Mesothelial cell of epicardium (in vitro differentiated cells): Measurements from ENCODE around the gene CCDC178. TPM values are rescaled to one million over a fixed set of nuclear protein-coding genes. Genes with fewer than 3 reads are reported as not detected.

Experiments
- DNase-seq, 2 experiments: peaks; one replicate each; pipeline ENCODE4 v3.0.0; 2021; ENCODE audit warnings: low spot score in 2 of 2; ENCODE audit not compliant: unreplicated experiment in 2 of 2
- H3K27ac Mint-ChIP-seq: 2 replicates; pipeline ENCODE4 v1.8.0; 2021; ENCODE audit warnings: mixed read lengths
- H3K27me3 Mint-ChIP-seq: 2 replicates; pipeline ENCODE4 v1.8.0; 2021; ENCODE audit warnings: low read depth, mixed read lengths
- H3K36me3 Mint-ChIP-seq: 2 replicates; pipeline ENCODE4 v1.8.0; 2021; ENCODE audit warnings: mixed read lengths
- H3K4me1 Mint-ChIP-seq: 2 replicates; pipeline ENCODE4 v1.8.0; 2021; ENCODE audit warnings: mixed read lengths
- H3K4me3 Mint-ChIP-seq: 2 replicates; pipeline ENCODE4 v1.8.0; 2021; ENCODE audit warnings: mild to moderate bottlenecking, moderate library complexity, mixed read lengths
- H3K9me3 Mint-ChIP-seq: 2 replicates; pipeline ENCODE4 v1.8.0; 2021; ENCODE audit warnings: mixed read lengths
- CTCF ChIP-seq: fragments of 200-600 bp; sonication (generic); IDR thresholded peaks from one replicate; pipeline ENCODE4 v1.5.0; 2021; ENCODE audit warnings: antibody characterized with exemption; ENCODE audit not compliant: unreplicated experiment
- total RNA-seq: library from RNA; stranded (reverse); gene quantifications from 3 replicates; pipeline ENCODE4 v1.2.1, GENCODE V29; 2021

Gene CCDC178
- total RNA-seq, 1 donor from 2014 or later = 3.1 TPM

- no peak for DNase-seq
- Mint-ChIP-seq H3K9me3 (no peaks in the 10 kb centered on the region), H3K4me3 (no peak overlapping the region), H3K27ac (no peak overlapping the region), H3K27me3 (peaks cover 21% of the 10 kb centered on the region), H3K4me1 (no peaks in the 10 kb centered on the region), H3K36me3 (no peaks in the 10 kb centered on the region)
- TF ChIP-seq CTCF = no peak
Measured at GRCh38 chr18:33212363-33212762, 228.2 kb downstream of the CCDC178 start.

GRCh38 chr18:33210575-33211189 is 229.8 kb downstream of the CCDC178 start:
- Mint-ChIP-seq H3K27me3 (peaks cover 21% of the 10 kb centered on the region), H3K36me3 (no peaks in the 10 kb centered on the region), H3K4me3 (no peak overlapping the region), H3K27ac (no peak overlapping the region), H3K4me1 (no peaks in the 10 kb centered on the region), H3K9me3 (no peaks in the 10 kb centered on the region)
- peak; percentile 66 for TF ChIP-seq CTCF
- DNase-seq = no peak

GRCh38 chr18:33205777-33206176 is 234.7 kb downstream of the CCDC178 start:
- TF ChIP-seq CTCF = no peak
- H3K4me1 Mint-ChIP-seq = peaks cover 18% of the 10 kb centered on the region
- H3K27ac Mint-ChIP-seq = no peak overlapping the region
- no peak overlapping the region for H3K4me3 Mint-ChIP-seq
- DNase-seq = no peak
- H3K9me3 Mint-ChIP-seq = no peaks in the 10 kb centered on the region
- H3K36me3 Mint-ChIP-seq = no peaks in the 10 kb centered on the region
- peaks cover 21% of the 10 kb centered on the region for H3K27me3 Mint-ChIP-seq

GRCh38 chr18:33201509-33201926 is 239.0 kb downstream of the CCDC178 start:
- H3K27ac Mint-ChIP-seq = peak overlapping the region; percentile 35
- H3K4me1 Mint-ChIP-seq = peaks cover 18% of the 10 kb centered on the region
- H3K4me3 Mint-ChIP-seq = peak overlapping the region; percentile 38
- H3K36me3 Mint-ChIP-seq = no peaks in the 10 kb centered on the region
- H3K9me3 Mint-ChIP-seq = no peaks in the 10 kb centered on the region
- DNase-seq = peak in 1 of 2 experiments; percentile 38
- no peak for TF ChIP-seq CTCF
- no peaks in the 10 kb centered on the region for H3K27me3 Mint-ChIP-seq

- Mint-ChIP-seq H3K9me3 (no peaks in the 10 kb centered on the region), H3K27ac (no peak overlapping the region), H3K4me3 (no peak overlapping the region), H3K27me3 (no peaks in the 10 kb centered on the region), H3K4me1 (no peaks in the 10 kb centered on the region), H3K36me3 (no peaks in the 10 kb centered on the region)
- DNase-seq = no peak
- TF ChIP-seq CTCF = no peak
Measured at GRCh38 chr18:33195795-33196194, 244.7 kb downstream of the CCDC178 start.

GRCh38 chr18:33194793-33195192 is 245.7 kb downstream of the CCDC178 start:
- Mint-ChIP-seq H3K9me3 (no peaks in the 10 kb centered on the region), H3K27ac (no peak overlapping the region), H3K4me3 (no peak overlapping the region)

More at GRCh38 chr18:33194793-33195192, 245.7 kb downstream of the CCDC178 start:
- no peak for TF ChIP-seq CTCF
- H3K27me3 Mint-ChIP-seq = no peaks in the 10 kb centered on the region
- DNase-seq = no peak
- H3K36me3 Mint-ChIP-seq = no peaks in the 10 kb centered on the region
- no peaks in the 10 kb centered on the region for H3K4me1 Mint-ChIP-seq
